H1 (cell line): ENCODE data around the gene SLC1A2. TPM values are rescaled to one million over a fixed set of nuclear protein-coding genes. Genes with fewer than 3 reads are reported as not detected.

Source experiments
- CTCF ChIA-PET: fragments of 300-600 bp; sonication (Branson Sonifier 250); formaldehyde crosslinking; loops from one replicate; lab custom pipeline; 2021; ENCODE audit not compliant: partially characterized antibody; lab: Charles Lee
- POLR2A ChIA-PET: fragments of 300-600 bp; sonication (Branson Sonifier 250); formaldehyde crosslinking; loops from one replicate; lab custom pipeline; 2021; ENCODE audit warnings: inconsistent platforms; ENCODE audit not compliant: partially characterized antibody; lab: Charles Lee
- DNase-seq, 2 experiments: peaks; one replicate each; pipeline versions ENCODE4 v3.0.0 to v3.0.0-alpha.2; 2010 to 2022; ENCODE audit warnings: low spot score in 2 of 2, low read depth in 1 of 2, mixed read lengths in 1 of 2
- FAIRE-seq: peaks from 2 replicates; lab custom pipeline; 2011; peaks lifted over from hg19 to GRCh38; lab: Jason Lieb, UNC
- H2AFZ ChIP-seq: 2 replicates; pipeline ENCODE4 v1.8.1; 2012; ENCODE audit warnings: low read length, inconsistent platforms
- H2AK5ac ChIP-seq: 2 replicates; pipeline ENCODE4 v1.6.1; 2013; ENCODE audit warnings: low read depth, low read length
- H2BK120ac ChIP-seq: replicated peaks from 2 replicates; pipeline ENCODE3; 2013; ENCODE audit warnings: low read depth, low read length, inconsistent platforms
- H2BK12ac ChIP-seq: 2 replicates; pipeline ENCODE4 v1.6.1; 2013; ENCODE audit warnings: low read depth, low read length
- H2BK15ac ChIP-seq: 2 replicates; pipeline ENCODE4 v1.6.1; 2013; ENCODE audit warnings: low read length
- H2BK20ac ChIP-seq: 2 replicates; pipeline ENCODE4 v1.6.1; 2013; ENCODE audit warnings: low read length
- H2BK5ac ChIP-seq: 2 replicates; pipeline ENCODE4 v1.6.1; 2013; ENCODE audit warnings: low read depth, low read length
- H3K14ac ChIP-seq: 2 replicates; pipeline ENCODE4 v1.6.1; 2013; ENCODE audit warnings: inconsistent platforms; ENCODE audit not compliant: insufficient read length
- H3K18ac ChIP-seq: 2 replicates; pipeline ENCODE4 v1.6.1; 2013; ENCODE audit warnings: low read length; ENCODE audit errors: extremely low read depth
- H3K23ac ChIP-seq: 2 replicates; pipeline ENCODE4 v1.6.1; 2013; ENCODE audit warnings: inconsistent platforms; ENCODE audit not compliant: insufficient read length
- H3K23me2 ChIP-seq: 2 replicates; pipeline ENCODE4 v1.6.1; 2013; ENCODE audit warnings: low read depth, low read length
- H3K27ac ChIP-seq: 2 replicates; pipeline ENCODE4 v1.6.1; 2011; ENCODE audit warnings: low read depth, low read length, inconsistent platforms
- H3K27me3 ChIP-seq, 4 experiments: replicated peaks in 1 of 4; 1 replicate in 1 of 4; 2 replicates in 3 of 4; pipeline versions ENCODE4 v1.6.1 to v1.8.1; 2011 to 2013; ENCODE audit warnings: low read length in 3 of 4, mild to moderate bottlenecking in 3 of 4, inconsistent platforms in 2 of 4, mixed read lengths in 2 of 4, moderate library complexity in 1 of 4; ENCODE audit not compliant: control insufficient read depth in 3 of 4, insufficient read depth in 3 of 4; ENCODE audit errors: extremely low read depth in 1 of 4
- H3K36me3 ChIP-seq, 4 experiments: 2 replicates each; pipeline versions ENCODE4 v1.6.1 to v1.8.1; 2011 to 2013; ENCODE audit warnings: mild to moderate bottlenecking in 4 of 4, low read length in 3 of 4, moderate library complexity in 2 of 4, control low read depth in 1 of 4, inconsistent platforms in 1 of 4; ENCODE audit not compliant: insufficient read depth in 4 of 4, control insufficient read depth in 2 of 4
- H3K4ac ChIP-seq: replicated peaks from 2 replicates; pipeline ENCODE3; 2013; ENCODE audit warnings: low read length, low read depth, mixed read lengths, inconsistent platforms; ENCODE audit not compliant: insufficient read length
- H3K4me1 ChIP-seq, 4 experiments: replicated peaks in 1 of 4; 1 replicate in 1 of 4; 2 replicates in 3 of 4; pipeline versions ENCODE4 v1.6.1 to v1.8.1; 2011 to 2013; ENCODE audit warnings: low read length in 3 of 4, inconsistent platforms in 2 of 4, mixed read lengths in 1 of 4; ENCODE audit not compliant: insufficient read depth in 4 of 4, control insufficient read depth in 3 of 4
- H3K4me2 ChIP-seq, 2 experiments: 2 replicates each; pipeline versions ENCODE4 v1.6.1 to v1.8.1; 2011 to 2013; ENCODE audit warnings: low read depth in 2 of 2, low read length in 2 of 2, control low read depth in 1 of 2, inconsistent platforms in 1 of 2, mild to moderate bottlenecking in 1 of 2; ENCODE audit not compliant: insufficient read depth in 1 of 2
- H3K4me3 ChIP-seq, 4 experiments: fragments of 200-600, 300-600 bp in 1 of 4; sonication (generic), shearing (Covaris generic), sonication (Bioruptor Twin) in 1 of 4; 2 replicates each; pipeline versions ENCODE4 v1.5.1 to v1.8.1; 2011 to 2016; ENCODE audit warnings: low read length in 4 of 4, low read depth in 3 of 4, control low read depth in 2 of 4, inconsistent platforms in 2 of 4, mild to moderate bottlenecking in 2 of 4, mixed read lengths in 1 of 4, moderate library complexity in 1 of 4; ENCODE audit not compliant: insufficient read depth in 2 of 4; ENCODE audit errors: extremely low read depth in 1 of 4
- H3K56ac ChIP-seq: replicated peaks from 2 replicates; pipeline ENCODE3; 2013; ENCODE audit warnings: low read depth, mild to moderate bottlenecking, mixed read lengths, low read length, inconsistent platforms; ENCODE audit not compliant: insufficient read length
- H3K79me1 ChIP-seq: 2 replicates; pipeline ENCODE4 v1.6.1; 2013; ENCODE audit warnings: low read depth, low read length, control low read depth
- H3K79me2 ChIP-seq, 2 experiments: 2 replicates each; pipeline versions ENCODE4 v1.6.1 to v1.8.1; 2012 to 2013; ENCODE audit warnings: low read length in 2 of 2, mild to moderate bottlenecking in 2 of 2, inconsistent platforms in 1 of 2; ENCODE audit not compliant: insufficient read depth in 2 of 2, control insufficient read depth in 1 of 2
- H3K9ac ChIP-seq, 4 experiments: replicated peaks in 1 of 4; 1 replicate in 1 of 4; 2 replicates in 3 of 4; pipeline versions ENCODE4 v1.6.1 to v1.8.1; 2011 to 2013; ENCODE audit warnings: low read depth in 3 of 4, low read length in 3 of 4, control low read depth in 2 of 4, mild to moderate bottlenecking in 2 of 4, moderate library complexity in 2 of 4, inconsistent platforms in 1 of 4; ENCODE audit errors: extremely low read depth in 1 of 4
- H3K9me3 ChIP-seq, 2 experiments: 2 replicates each; pipeline versions ENCODE4 v1.6.1 to v1.8.1; 2012 to 2013; ENCODE audit warnings: mild to moderate bottlenecking in 2 of 2, moderate library complexity in 2 of 2, control low read depth in 1 of 2, inconsistent platforms in 1 of 2, low read depth in 1 of 2, low read length in 1 of 2, mixed read lengths in 1 of 2; ENCODE audit not compliant: insufficient read depth in 2 of 2
- H4K20me1 ChIP-seq, 2 experiments: replicated peaks in 1 of 2; 2 replicates each; pipeline versions ENCODE3 to v1.8.1; 2011 to 2013; ENCODE audit warnings: inconsistent platforms in 2 of 2, low read length in 2 of 2, mild to moderate bottlenecking in 1 of 2; ENCODE audit not compliant: insufficient read depth in 2 of 2, control insufficient read depth in 1 of 2
- H4K5ac ChIP-seq: 2 replicates; pipeline ENCODE4 v1.6.1; 2013; ENCODE audit warnings: low read length, low read depth, mixed read lengths, inconsistent platforms; ENCODE audit not compliant: insufficient read length
- H4K8ac ChIP-seq: 2 replicates; pipeline ENCODE4 v1.8.0; 2013; ENCODE audit warnings: mild to moderate bottlenecking, moderate library complexity, low read length, inconsistent platforms; ENCODE audit not compliant: insufficient read depth; ENCODE audit errors: extremely low read depth
- H4K91ac ChIP-seq: replicated peaks from 2 replicates; pipeline ENCODE3; 2013; ENCODE audit warnings: low read length, mixed read lengths, inconsistent platforms; ENCODE audit not compliant: insufficient read length
- BCL11A ChIP-seq, 2 experiments: IDR thresholded peaks; one replicate each; pipeline ENCODE4 v1.6.1; 2011; ENCODE audit warnings: low read depth in 2 of 2, low read length in 2 of 2, mild to moderate bottlenecking in 2 of 2
- CBX5 ChIP-seq: fragments of 300-800, 300-1000 bp; sonication (generic); IDR thresholded peaks from 2 replicates; pipeline ENCODE4 v1.7.1; 2016; ENCODE audit warnings: antibody characterized with exemption, low read length, low read depth
- CTBP2 ChIP-seq: IDR thresholded peaks from 2 replicates; pipeline ENCODE4 v1.7.0; 2011; ENCODE audit warnings: borderline replicate concordance, mild to moderate bottlenecking, moderate library complexity, mixed read lengths, low read length; ENCODE audit not compliant: insufficient read depth, insufficient read length
- GTF2F1 ChIP-seq: IDR thresholded peaks from 2 replicates; pipeline ENCODE4 v1.6.1; 2012; ENCODE audit warnings: low read depth, low read length, improper control_type of control experiment, borderline replicate concordance
- HDAC6 ChIP-seq: IDR thresholded peaks from one replicate; pipeline ENCODE4 v1.7.1; 2012; ENCODE audit warnings: low read depth, mild to moderate bottlenecking, inconsistent platforms, low read length, moderate library complexity
- JUN ChIP-seq: IDR thresholded peaks from 2 replicates; pipeline ENCODE4 v1.6.1; 2011; ENCODE audit warnings: low read depth, mild to moderate bottlenecking, improper control_type of control experiment, low read length
- MAX ChIP-seq: IDR thresholded peaks from 2 replicates; pipeline ENCODE4 v1.6.1; 2012; ENCODE audit warnings: inconsistent platforms
- PHF8 ChIP-seq: fragments of 200-600 bp; sonication (generic); conservative IDR thresholded peaks from 2 replicates; pipeline ENCODE4 v1.7.1; 2012; ENCODE audit warnings: low read depth, mild to moderate bottlenecking, inconsistent platforms, low read length, moderate library complexity
- POU5F1 ChIP-seq: IDR thresholded peaks from 2 replicates; pipeline ENCODE4 v1.6.1; 2011; ENCODE audit warnings: low read depth, mild to moderate bottlenecking, low read length, moderate library complexity
- RAD21 ChIP-seq, 2 experiments: IDR thresholded peaks in 1 of 2; conservative IDR thresholded peaks in 1 of 2; 2 replicates each; pipeline ENCODE4 v1.6.1; 2011; ENCODE audit warnings: low read depth in 2 of 2, low read length in 2 of 2, improper control_type of control experiment in 1 of 2, inconsistent platforms in 1 of 2, mild to moderate bottlenecking in 1 of 2, moderate library complexity in 1 of 2
- TAF7 ChIP-seq: optimal IDR thresholded peaks from 2 replicates; pipeline ENCODE3; 2011; ENCODE audit warnings: low read depth, mild to moderate bottlenecking, inconsistent platforms, low read length, moderate library complexity, borderline replicate concordance
- TBP ChIP-seq: IDR thresholded peaks from 2 replicates; pipeline ENCODE4 v1.6.1; 2011; ENCODE audit warnings: low read depth, low read length, improper control_type of control experiment
- TEAD4 ChIP-seq: IDR thresholded peaks from 2 replicates; pipeline ENCODE4 v1.6.1; 2012; ENCODE audit warnings: low read depth, low read length, inconsistent platforms, mixed read lengths
- WGBS, 2 experiments: shearing (Covaris generic) in 1 of 2; methylation state at CpG; one replicate each; pipeline versions ENCODE4 v1.1.6 to v1.1.7; 2013 to 2015; ENCODE audit warnings: low lambda C conversion rate in 2 of 2, mixed read lengths in 2 of 2, inconsistent platforms in 1 of 2, low coverage in 1 of 2, missing lambda C conversion rate in 1 of 2; ENCODE audit not compliant: insufficient replicate concordance in 2 of 2, insufficient coverage in 1 of 2, insufficient read length in 1 of 2; ENCODE audit errors: extremely low coverage in 1 of 2, missing lambda C conversion rate in 1 of 2; 5-methylcytosine and 5-hydroxymethylcytosine counted together
- polyA plus RNA-seq, 7 experiments: library from polyadenylated mRNA; depleted of rRNA in 3 of 7; stranded (reverse) in 5 of 7; unstranded in 2 of 7; fragments of >200 nt in 5 of 7; fragments of 200-250 nt in 2 of 7; gene quantifications; 1 replicate in 5 of 7; 2 replicates in 1 of 7; 4 replicates in 1 of 7; pipeline versions ENCODE4 v1.2.1 to v1.2.3, GENCODE V29; 2011 to 2013; ENCODE audit warnings: missing spikeins in 2 of 7, mixed read lengths in 2 of 7
- total RNA-seq: library from RNA; stranded (reverse); fragmentation: NEBNext Ultra II Directional; extraction: Animal tissue kit (Norgen Biotek cat#: 25700); gene quantifications from 2 replicates; pipeline ENCODE4 v1.2.1, GENCODE V29; 2021

SLC1A2 gene
- total and polyA plus RNA-seq, 2 of the 8 experiments (the other 6 are each of a cell fraction or from before 2014, with no cell fraction given) = 0.57 to 1.2 TPM

DNA sequence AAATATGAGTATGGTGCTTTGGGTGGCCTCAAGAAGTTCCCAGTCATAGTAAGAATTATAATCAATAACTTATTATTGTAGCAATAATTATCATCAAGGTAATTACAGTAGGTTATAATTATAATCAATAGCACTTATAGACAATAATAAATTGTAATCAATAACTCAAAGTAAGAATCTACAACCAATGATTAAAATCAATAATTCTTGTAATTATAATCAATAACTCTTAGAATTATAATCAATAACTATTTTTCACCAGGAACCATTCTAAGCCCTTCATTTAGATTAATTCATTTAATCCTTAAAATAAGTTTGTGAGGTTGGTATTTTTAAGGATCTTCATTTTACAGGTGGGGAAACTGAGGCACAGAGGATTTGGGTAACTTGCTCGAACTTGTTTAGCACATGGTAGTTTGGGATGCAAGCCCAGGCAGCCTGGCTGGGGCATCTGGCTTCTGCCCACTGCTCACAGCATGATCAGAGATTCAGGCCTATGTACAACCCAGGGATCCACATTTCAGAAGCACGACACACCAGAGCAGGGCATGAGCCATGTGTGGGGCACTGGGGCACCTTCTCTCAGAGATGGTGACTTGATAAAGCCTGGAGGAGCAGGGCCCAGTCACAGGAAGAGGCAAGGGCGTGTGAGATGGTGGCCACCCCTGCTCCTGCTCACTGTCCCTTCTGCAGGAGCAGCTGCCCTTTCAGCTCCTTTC, 46.6 kb downstream of the SLC1A2 start:
- CTCF ChIA-PET = interaction anchor here (1.3 to 1.9 kb wide), 3 partner anchors 10 to 19 kb away, joined by 3 to 5 read pairs (median 5); no protein-coding TSS in a partner anchor
- Histone ChIP-seq H3K4me2 (no peak overlapping the region), H2BK5ac (no peak overlapping the region), H4K91ac (no peak overlapping the region), H3K18ac (no peak overlapping the region), H3K23me2 (no peaks in the 10 kb centered on the region), H4K20me1 (no peaks in the 10 kb centered on the region), H3K36me3 (no peaks in the 10 kb centered on the region), H3K9me3 (no peaks in the 10 kb centered on the region), H2BK12ac (no peak overlapping the region), H4K5ac (no peak overlapping the region), H3K4me3 (no peak overlapping the region), H3K4ac (no peak overlapping the region), H3K79me1 (no peaks in the 10 kb centered on the region), H3K4me1 (no peaks in the 10 kb centered on the region), H2BK15ac (no peak overlapping the region), H3K79me2 (no peaks in the 10 kb centered on the region), H3K27me3 (no peaks in the 10 kb centered on the region), H2BK120ac (no peak overlapping the region), H3K56ac (no peak overlapping the region), H3K23ac (no peak overlapping the region), H3K14ac (no peak overlapping the region), H2AFZ (no peak overlapping the region), H3K9ac (no peak overlapping the region), H2BK20ac (no peak overlapping the region), H4K8ac (no peak overlapping the region; the same call in 1 of the 2 replicates), H3K27ac (no peak overlapping the region), H2AK5ac (no peak overlapping the region)
- 86% methylated on average over 3 of the region's 3 CpGs; no CpG with 5 or more reads in 1 of the 2 experiments for WGBS, 2 experiments
- no peak for FAIRE-seq
- POLR2A ChIA-PET = no interaction called here
- no peak for DNase-seq
- TF ChIP-seq PHF8 = no peak
- TF ChIP-seq HDAC6 = no peak
- TF ChIP-seq RAD21 (IDR thresholded peaks at IDR 0.05 in 1 of 2, conservative IDR thresholded peaks at IDR 0.05 in 1 of 2; ENCODE audit: low read depth in 2 of 2, low read length in 2 of 2) = no peak
- no peak for TF ChIP-seq JUN
- no peak for TF ChIP-seq POU5F1
- no peak for TF ChIP-seq CBX5
- no peak for TF ChIP-seq BCL11A (IDR thresholded peaks at IDR 0.05; ENCODE audit: low read depth in 2 of 2, low read length in 2 of 2)
- TF ChIP-seq TAF7 = no peak
- no peak for TF ChIP-seq CTBP2
- no peak for TF ChIP-seq GTF2F1
- no peak for TF ChIP-seq TBP
- no peak for TF ChIP-seq MAX
- TF ChIP-seq TEAD4 = no peak
